Ascending aorta (tissue), 2 donors: ENCODE results near the gene SFXN1. TPM values are rescaled to one million over a fixed set of nuclear protein-coding genes. Genes with fewer than 3 reads are reported as not detected.

Experiments
- DNase-seq, 2 donors: peaks; one replicate each; pipeline ENCODE4 v3.0.0-alpha.2; 2019; ENCODE audit warnings: low spot score in 2 of 2
- H3K27ac ChIP-seq, 2 donors: fragments of 200-600 bp; sonication (generic); one replicate each; pipeline ENCODE4 v1.5.1; 2016 to 2017; ENCODE audit warnings: mild to moderate bottlenecking in 1 of 2
- H3K27me3 ChIP-seq: fragments of 200-600 bp; sonication (generic); one replicate; pipeline ENCODE4 v1.5.1; 2017
- H3K36me3 ChIP-seq, 2 donors: fragments of 200-600 bp; sonication (generic); one replicate each; pipeline ENCODE4 v1.5.1; 2016
- H3K4me1 ChIP-seq, 2 donors: fragments of 200-600 bp; sonication (generic); one replicate each; pipeline ENCODE4 v1.5.1; 2016 to 2017; ENCODE audit warnings: mild to moderate bottlenecking in 1 of 2
- H3K4me3 ChIP-seq, 2 donors: fragments of 200-600 bp; sonication (generic); one replicate each; pipeline ENCODE4 v1.5.1; 2016 to 2017; ENCODE audit warnings: mild to moderate bottlenecking in 1 of 2
- H3K9me3 ChIP-seq, 2 donors: fragments of 200-600 bp; sonication (generic); one replicate each; pipeline ENCODE4 v1.5.1; 2016
- CTCF ChIP-seq, 3 experiments: fragments of 200-600 bp in 2 of 3; fragments of 450-650 bp in 1 of 3; sonication (generic) in 2 of 3; IDR thresholded peaks; one replicate each; pipeline ENCODE4 v1.5.1; 2016 to 2019; ENCODE audit warnings: antibody characterized with exemption in 3 of 3, mild to moderate bottlenecking in 1 of 3, moderate library complexity in 1 of 3
- intact Hi-C: fragments of 100-400 bp; cut with DNase I; formaldehyde crosslinking; loops from one replicate; pipeline ENCODE4 v1.15.1; 2023
- total RNA-seq: library from RNA; depleted of rRNA; stranded (reverse); fragments of >200 nt; gene quantifications from one replicate; pipeline ENCODE4 v1.1.0, GENCODE V29; 2016

Gene SFXN1
- total RNA-seq, 1 donor from 2014 or later = 47.5 TPM

GRCh38 chr5:175547842-175548241, 69.5 kb downstream of the SFXN1 start:
- no peaks in the 10 kb centered on the region for H3K9me3 ChIP-seq
- no peak for TF ChIP-seq CTCF (IDR thresholded peaks at IDR 0.05)
- no peak overlapping the region for H3K27ac ChIP-seq
- H3K27me3 ChIP-seq = no peaks in the 10 kb centered on the region
- no peaks in the 10 kb centered on the region for H3K4me1 ChIP-seq
- DNase-seq = no peak
- no peaks in the 10 kb centered on the region for H3K36me3 ChIP-seq
- no peak overlapping the region for H3K4me3 ChIP-seq
- intact Hi-C loops = no loop called here

- Histone ChIP-seq H3K4me3 (no peak overlapping the region), H3K9me3 (no peaks in the 10 kb centered on the region), H3K27ac (no peak overlapping the region), H3K4me1 (no peaks in the 10 kb centered on the region), H3K36me3 (no peaks in the 10 kb centered on the region), H3K27me3 (no peaks in the 10 kb centered on the region)
- no peak for TF ChIP-seq CTCF (IDR thresholded peaks at IDR 0.05)
- DNase-seq = no peak
- intact Hi-C loops = no loop called here
Measured at GRCh38 chr5:175548626-175549311, 70.4 kb downstream of the SFXN1 start.

GRCh38 chr5:175550055-175550805, 71.9 kb downstream of the SFXN1 start:
- intact Hi-C loops = no loop called here
- H3K27ac ChIP-seq = no peak overlapping the region

GRCh38 chr5:175551266-175551665, 72.9 kb downstream of the SFXN1 start:
- intact Hi-C loops = no loop called here

More at GRCh38 chr5:175550055-175550805, 71.9 kb downstream of the SFXN1 start:
- Histone ChIP-seq H3K4me3 (no peak overlapping the region), H3K27me3 (no peaks in the 10 kb centered on the region), H3K9me3 (no peaks in the 10 kb centered on the region), H3K36me3 (no peaks in the 10 kb centered on the region), H3K4me1 (no peaks in the 10 kb centered on the region)
- no peak for TF ChIP-seq CTCF (IDR thresholded peaks at IDR 0.05)
- DNase-seq = peak in 1 of 2 donors; percentile 12

GRCh38 chr5:175554296-175554695, 75.9 kb downstream of the SFXN1 start:
- no peaks in the 10 kb centered on the region for H3K9me3 ChIP-seq
- H3K4me1 ChIP-seq = no peaks in the 10 kb centered on the region
- peak in 1 of 2 donors; percentile 3 for DNase-seq
- no peak overlapping the region for H3K27ac ChIP-seq
- H3K4me3 ChIP-seq = no peak overlapping the region
- intact Hi-C loops = no loop called here
- no peaks in the 10 kb centered on the region for H3K27me3 ChIP-seq
- H3K36me3 ChIP-seq = no peaks in the 10 kb centered on the region
- TF ChIP-seq CTCF (IDR thresholded peaks at IDR 0.05) = no peak

More at GRCh38 chr5:175551266-175551665, 72.9 kb downstream of the SFXN1 start:
- TF ChIP-seq CTCF (IDR thresholded peaks at IDR 0.05) = no peak
- Histone ChIP-seq H3K36me3 (no peaks in the 10 kb centered on the region), H3K4me3 (no peak overlapping the region), H3K27ac (no peak overlapping the region), H3K9me3 (no peaks in the 10 kb centered on the region), H3K27me3 (no peaks in the 10 kb centered on the region), H3K4me1 (no peaks in the 10 kb centered on the region)
- no peak for DNase-seq
